Embryonic facial prominence (tissue), 1 donor: ENCODE data around the gene OR13A1.
"Not testable (repeated sequence)": the region's sequence is repeated elsewhere in the genome, so short reads cannot be mapped to it uniquely, and the experiment has no call there.

ENCODE experiments used
- DNase-seq: peaks from one replicate; pipeline ENCODE4 v3.0.0-alpha.2; 2016; ENCODE audit errors: extremely low spot score

The OR13A1 gene

DNA sequence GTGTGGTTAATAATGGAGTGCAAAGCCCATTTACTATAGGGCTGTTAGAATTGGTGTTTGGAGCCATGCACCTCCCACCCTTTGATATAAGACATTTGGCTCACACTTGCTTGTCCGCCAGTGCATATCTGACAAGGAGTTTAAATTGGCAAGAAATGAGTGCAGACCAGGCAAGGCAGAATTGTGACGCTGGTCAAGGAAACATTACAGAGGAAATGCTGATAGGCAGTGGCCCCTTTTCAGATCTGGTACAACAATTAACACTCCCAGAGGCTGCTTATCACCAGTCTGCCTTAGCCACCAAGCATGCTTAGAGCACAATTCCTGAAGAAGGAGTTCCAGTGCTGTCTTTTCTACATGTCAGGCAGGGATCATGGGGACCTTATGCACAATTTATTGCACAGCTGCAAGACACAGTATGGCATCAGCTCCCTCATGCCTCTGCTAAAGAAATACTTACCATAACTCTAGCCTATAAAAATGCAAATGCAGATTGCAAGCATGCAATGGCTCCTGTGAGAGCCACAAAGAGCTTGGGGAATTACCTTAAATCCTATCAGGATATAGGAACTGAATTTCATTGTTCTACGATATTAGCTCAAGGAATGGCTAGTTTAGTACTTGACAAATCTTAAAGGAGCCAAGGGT, 35.2 kb downstream of the OR13A1 start:
- no peak for DNase-seq

DNA sequence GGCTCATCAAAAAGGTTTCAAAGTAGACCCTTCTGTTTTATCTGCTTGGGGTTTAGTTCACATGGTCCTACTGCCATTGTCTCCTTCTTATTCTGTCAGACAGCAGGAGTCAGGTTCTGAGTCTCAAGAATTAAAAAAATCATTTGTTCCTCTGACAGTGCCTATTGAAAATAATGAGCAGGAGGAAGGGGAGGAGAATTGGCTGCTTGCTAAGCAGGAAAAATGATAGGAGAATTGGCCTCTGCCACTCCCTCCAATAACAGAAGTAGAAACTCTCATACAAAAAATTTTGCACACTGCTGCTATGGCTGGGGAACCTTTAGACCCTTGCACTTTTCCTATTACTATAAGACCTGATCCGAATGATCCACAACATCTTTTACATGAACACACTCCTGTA, 35.7 kb downstream of the OR13A1 start:
- no peak for DNase-seq

DNA sequence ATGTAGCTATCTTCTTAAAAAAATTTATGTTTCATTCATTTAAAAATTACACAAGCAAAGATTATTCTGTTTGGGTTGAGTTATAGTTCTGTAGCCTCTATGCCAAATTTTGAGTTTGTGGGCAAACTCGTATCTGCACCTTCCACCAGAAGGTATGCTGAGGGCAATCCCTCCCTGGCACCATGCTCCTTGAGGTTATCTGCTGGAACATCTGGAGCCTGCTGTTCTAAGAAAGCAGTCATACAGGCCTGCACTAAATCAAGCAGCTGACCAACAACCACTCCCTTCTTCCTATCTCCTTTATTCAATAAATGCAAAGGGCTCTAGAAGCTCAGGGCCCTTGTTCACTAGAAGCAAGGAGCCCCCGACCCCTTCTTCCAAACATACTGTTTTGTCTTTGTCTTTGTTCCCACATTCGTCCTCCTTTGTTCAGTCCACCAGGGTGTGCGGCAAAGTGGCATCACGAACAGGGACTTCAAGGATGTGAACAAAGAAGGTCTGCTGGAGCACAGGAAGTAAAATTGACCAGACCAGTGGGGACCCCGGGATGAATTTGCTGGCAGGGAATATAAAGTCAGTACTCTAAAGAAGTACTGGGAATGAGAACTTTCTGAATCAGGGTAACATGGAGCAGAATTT, 36.4 kb downstream of the OR13A1 start:
- no peak for DNase-seq

DNA sequence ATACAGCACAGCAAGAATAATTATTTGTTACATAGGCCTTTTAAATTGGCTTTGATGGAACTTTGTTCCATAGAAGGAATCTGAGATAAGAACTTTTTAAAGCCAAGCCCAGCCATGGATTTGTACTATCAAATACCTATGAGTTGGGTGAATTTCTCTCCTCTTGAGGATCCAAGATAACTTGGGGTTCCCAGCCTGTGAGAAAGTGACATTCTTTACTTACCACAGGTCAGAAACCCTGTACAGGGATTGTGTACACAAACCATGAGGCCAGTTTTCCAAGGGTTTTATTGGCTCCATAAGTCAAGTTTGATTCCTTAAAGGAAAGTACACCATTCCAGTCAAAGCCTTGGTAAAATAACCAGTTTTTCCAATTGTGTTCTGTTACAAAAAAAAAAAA, 39.3 kb downstream of the OR13A1 start:
- DNase-seq, result not testable (repeated sequence)

DNA sequence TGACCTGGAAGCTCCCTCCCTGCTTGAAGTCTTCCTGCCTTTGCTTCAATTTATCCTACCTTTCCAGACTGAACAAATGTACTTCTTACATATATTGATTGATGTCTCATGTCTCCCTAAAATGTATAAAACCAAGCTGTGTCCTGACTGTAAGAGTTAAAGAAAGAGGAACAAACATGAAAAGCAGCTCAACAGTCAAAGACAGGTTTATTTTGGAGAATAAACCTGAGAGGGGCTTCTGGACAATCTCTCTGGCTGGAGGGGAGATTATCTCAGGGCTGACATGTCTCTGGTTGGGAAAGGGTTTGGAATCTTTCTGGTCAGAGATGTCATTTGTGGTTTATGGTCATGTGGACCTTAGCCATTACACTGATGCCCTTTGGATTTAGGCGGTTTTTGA, 41.0 kb downstream of the OR13A1 start:
- DNase-seq, result no peak

DNA sequence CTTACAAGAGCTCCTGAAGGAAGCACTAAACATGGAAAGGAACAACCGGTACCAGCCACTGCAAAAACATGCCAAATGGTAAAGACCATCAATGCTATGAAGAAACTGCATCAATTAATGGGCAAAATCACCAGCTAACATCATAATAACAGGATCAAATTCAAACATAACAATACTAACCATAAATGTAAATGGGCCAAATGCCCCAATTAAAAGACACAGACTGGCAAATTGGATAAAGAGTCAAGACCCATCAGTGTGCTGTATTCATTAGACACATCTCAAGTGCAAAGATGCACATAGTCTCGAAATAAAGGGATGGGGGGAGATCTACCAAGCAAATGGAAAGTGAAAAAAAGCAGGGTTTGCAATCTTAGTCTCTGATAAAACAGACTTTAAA, 47.6 kb downstream of the OR13A1 start:
- not testable (repeated sequence) for DNase-seq

DNA sequence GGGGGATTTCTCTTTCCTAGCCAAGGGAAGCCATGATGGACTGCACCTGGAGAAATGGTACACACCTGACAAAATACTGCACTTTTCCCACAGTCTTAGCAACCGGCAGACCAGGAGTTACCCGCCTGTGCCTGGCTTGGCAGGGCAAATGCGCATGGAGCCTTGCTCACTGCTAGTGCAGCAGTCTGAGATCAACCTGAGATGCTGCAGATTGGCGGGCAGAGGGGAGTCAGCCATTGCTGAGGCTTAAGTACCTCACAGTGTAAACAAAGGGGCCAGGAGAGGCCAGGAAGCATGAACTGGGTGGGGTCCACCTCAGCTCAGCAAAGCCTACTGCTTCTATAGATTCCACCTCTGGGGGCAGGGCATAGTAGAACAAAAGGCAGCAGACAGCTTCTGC, 49.4 kb downstream of the OR13A1 start:
- DNase-seq, result no peak

DNA sequence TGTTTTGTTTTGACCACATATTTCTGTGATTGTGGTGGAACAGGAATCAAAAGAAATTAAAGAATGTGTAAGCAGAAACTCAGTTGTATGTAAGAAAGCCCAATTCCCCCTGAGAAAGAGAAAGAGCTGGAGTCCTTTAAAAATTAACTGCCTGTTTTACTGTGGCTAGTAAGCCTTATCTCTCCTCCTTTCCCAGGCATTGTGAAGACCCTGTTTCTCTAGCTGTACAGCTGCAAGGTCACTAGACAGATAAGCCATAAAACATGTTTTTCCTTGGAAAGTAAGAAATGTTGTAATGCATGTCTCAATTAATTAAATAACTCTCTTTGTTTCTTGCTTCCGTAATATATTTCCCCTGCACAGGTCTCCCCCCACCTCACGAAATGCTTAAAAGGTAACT, 53.5 kb downstream of the OR13A1 start:
- no peak for DNase-seq

DNA sequence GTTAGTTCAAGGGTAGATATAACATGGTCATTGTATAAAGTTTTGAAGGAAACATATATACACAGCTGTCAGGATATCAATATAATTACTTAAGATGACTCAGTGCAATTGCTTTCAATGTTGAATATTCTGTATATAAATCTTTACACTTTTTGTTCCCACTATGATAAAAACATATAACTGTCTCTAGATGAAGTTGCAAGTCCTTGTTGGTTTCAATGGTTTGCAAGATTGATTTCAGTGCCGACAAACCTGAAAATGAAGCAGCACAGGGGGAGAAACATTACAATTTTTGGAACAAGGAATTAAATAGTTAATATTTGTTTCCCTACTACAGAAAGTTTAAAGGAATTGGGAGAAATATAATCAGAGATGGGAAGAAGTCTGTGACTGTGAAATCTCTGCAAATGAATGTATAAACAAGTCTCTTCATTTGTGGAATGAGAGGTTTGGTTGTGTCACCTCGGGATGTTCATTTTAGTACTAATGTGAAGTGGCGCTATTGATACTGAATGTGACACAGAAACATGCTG, 54.1 kb downstream of the OR13A1 start:
- DNase-seq, result no peak

DNA sequence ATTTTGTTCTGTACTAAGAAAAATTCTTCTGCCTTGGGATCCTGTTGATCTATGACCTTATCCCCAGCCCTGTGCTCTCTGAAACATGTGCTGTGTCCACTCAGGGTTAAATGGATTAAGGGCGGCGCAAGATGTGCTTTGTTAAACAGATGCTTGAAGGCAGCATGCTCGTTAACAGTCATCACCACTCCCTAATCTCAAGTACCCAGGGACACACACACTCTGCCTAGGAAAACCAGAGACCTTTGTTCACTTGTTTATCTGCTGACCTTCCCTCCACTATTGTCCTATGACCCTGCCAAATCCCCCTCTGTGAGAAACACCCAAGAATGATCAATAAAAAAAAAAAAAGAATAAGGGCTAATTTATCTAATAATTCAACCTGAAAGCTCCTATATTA, 54.8 kb downstream of the OR13A1 start:
- not testable (repeated sequence) for DNase-seq

DNA sequence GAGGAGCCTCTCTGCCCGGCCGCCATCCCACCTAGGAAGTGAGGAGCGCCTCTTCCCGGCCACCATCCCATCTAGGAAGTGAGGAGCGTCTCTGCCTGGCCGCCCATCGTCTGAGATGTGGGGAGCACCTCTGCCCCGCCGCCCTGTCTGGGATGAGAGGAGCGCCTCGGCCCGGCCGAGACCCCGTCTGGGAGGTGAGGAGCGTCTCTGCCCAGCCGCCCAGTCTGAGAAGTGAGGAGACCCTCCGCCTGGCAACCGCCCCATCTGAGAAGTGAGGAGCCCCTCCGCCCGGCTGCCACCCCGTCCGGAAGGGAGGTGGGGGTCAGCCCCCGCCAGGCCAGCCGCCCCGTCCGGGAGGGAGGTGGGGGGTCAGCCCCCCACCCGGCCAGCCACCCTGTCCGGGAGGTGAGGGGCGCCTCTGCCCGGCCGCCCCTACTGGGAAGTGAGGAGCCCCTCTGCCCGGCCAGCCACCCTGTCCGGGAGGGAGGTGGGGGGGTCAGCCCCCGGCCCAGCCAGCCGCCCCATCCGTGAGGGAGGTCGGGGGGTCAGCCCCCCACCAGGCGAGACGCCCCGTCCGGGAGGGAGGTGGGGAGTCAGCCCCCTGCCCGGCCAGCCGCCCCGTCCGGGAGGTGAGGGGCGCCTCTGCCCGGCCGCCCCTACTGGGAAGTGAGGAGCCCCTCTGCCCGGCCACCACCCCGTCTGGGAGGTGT, 55.5 kb downstream of the OR13A1 start:
- DNase-seq, result not testable (repeated sequence)

DNA sequence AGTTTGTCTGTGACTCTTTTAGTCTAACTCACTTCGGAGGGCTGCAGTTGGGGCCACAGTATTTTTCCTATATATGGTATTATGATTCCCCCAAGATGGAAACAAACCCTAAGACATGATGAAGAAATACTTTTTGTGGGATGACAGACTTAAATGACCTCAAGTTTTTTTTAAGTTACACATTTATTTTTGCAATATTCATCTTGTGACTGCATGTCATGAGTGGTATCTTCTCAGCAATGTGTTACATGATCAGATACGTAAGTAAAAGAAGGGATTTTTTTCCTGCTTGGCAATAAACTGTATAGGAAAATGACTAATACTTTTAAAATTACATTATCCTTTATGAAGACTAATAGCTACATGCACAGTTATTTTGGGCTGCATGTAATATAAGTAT, 57.8 kb downstream of the OR13A1 start:
- no peak for DNase-seq

DNA sequence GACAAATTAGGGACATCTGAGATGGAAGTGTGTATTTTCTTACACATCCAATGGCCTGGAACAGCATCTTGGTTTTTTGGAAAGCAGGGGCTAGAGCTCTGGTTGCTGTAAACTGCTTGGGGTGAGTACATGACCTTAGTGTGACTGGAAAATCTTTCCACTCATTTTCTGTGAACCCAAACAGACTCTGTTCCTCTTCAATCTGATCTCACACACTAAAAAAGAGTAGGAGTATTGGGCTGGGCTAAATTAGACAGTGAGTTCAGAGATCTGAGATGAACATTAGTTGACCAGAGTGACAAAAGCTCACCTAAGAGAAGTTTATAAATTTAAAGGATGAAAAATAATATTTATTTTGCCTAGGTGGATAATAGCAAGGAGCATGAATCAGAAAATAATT, 59.2 kb downstream of the OR13A1 start:
- DNase-seq, result no peak

DNA sequence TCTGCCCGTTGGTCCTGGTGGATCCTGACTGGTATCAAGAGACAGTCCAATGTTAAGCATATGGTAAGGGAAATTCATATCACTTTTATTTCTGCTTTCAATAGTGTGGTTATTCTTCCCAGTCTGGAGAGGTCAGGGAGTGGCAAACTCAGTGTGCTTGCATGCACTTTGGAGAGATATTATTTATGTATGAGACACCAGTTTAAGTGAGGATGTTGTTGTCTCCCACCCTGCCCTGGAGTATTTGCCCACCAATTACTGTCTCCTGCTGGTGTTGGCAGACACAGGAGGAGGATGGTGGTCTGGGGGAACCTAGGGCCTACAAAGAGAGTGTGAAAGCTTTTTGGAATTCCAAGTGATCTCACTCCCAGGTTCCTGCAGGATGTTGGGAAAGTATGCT, 59.7 kb downstream of the OR13A1 start:
- no peak for DNase-seq

DNA sequence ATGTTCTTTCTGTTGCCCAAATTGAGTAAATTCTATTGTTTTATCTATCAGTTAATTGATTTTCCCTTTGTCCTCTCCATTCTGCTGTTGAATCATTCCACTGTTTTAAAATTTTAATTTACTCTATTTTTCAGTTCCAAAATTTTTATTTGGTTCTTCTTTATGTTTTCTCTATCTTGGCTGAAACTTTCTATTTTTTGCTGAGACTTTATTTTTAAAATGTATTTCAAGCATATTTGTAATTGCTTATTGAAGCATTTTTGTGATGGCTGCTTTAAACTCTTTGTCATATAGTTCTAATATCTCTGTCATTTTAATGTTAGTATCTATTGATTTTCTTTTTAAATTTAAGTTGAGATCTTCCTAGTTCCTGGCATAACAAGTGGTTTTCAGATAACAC, 60.5 kb downstream of the OR13A1 start:
- DNase-seq, result no peak

DNA sequence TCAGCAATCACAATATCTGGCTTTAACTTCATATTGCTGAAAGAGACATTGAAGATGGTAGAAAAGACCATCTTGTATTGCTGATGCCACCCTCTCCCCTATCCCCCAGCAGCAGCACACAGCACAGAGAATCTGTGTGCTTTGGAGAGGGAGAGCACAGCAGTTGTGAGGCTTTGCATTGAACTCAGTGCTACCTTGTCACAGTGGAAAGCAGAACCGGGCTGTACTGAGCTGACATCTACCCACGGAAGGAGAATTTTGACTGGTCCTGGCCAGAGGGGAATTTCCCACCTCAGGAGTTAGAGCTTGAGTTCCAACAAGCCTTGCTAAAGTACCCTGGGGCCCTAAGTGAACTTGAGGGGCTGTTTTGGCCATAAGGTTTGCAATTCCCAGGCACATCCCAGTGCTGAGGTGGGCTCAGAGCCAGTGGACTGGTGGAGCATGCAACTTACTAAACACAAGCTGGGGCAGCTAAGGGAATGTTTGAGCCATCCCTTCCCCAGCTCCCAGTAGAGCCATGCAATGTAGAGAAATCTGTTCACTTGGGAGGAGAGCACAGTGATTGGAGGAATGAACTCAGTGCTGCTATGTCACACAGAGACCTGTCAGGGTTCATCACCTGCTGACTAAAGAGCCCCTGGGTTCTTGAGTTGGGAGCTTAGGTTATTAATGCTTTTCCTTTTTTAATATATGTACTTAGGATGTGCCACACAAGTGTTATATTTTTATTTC, 62.1 kb downstream of the OR13A1 start:
- no peak for DNase-seq
